ENCODE results near the gene GREM2. TPM values are rescaled to one million over a fixed set of nuclear protein-coding genes. Genes with fewer than 3 reads are reported as not detected.

The GREM2 gene
- total RNA-seq, result 0.48 and 0.73 TPM in 2 replicates
- long read RNA-seq, result 0 reads

DNA sequence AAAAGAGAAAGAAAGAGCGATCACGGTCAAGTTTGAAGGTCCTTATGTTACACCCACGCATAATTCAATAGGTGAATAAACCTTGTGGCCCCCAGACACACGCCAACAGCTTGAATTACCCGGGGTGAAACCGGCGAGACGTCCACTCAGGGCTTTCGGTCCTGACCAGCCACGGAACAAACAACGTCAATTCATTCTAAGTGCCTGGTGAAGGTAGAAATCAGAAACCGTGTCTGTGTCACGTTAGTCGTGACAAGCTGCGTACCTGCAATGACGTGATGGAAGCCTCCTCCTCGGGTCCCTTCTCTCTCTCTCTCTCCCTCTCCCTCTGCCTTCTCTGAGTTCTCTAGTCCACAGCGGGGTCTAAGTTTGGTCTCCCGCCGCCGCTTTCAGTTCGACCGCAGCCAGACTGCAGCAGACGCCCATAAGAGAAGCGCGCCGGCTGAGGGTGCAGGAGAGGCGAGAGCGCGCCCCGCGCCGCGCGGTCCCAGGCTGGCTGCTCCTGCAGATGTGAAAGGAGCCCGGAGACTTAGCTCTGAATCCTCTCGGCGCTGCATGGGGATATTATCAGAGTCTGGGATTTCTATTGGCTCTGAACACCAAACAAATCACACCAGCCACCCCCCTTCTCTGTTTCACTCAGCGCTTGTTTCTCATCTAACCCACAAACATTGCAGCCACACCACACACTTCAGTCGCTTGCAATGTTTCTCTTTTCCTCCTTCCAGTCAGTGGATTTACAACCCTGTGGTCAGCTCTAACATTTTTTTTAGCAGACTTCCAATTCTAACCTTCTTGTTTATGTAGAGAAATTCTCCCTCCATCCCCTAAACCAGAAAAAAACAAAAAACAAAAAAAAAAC, at the start of gene GREM2:
Gene GREM2 (minus strand): TSS at position 537 of the 862 bp plus-strand sequence. CDS start 118,680 bp downstream, outside the sequence.
- Mint-ChIP-seq H3K4me3 (ENCODE audit: low read depth) (peak within 1 kb of the TSS; percentile 84), H3K36me3 (ENCODE audit: insufficient read depth) (no peaks in the 10 kb centered on the region), H3K9me3 (ENCODE audit: low read depth) (no peaks in the 10 kb centered on the region), H3K4me1 (ENCODE audit: low read depth) (peaks cover 39% of the 10 kb centered on the region), H3K27me3 (peaks cover 24% of the 10 kb centered on the region), H3K27ac (peak within 1 kb of the TSS; percentile 89)
- DNase-seq (ENCODE audit: low spot score, unreplicated experiment), result peak; percentile 46
- TF ChIP-seq, protein P1, sequence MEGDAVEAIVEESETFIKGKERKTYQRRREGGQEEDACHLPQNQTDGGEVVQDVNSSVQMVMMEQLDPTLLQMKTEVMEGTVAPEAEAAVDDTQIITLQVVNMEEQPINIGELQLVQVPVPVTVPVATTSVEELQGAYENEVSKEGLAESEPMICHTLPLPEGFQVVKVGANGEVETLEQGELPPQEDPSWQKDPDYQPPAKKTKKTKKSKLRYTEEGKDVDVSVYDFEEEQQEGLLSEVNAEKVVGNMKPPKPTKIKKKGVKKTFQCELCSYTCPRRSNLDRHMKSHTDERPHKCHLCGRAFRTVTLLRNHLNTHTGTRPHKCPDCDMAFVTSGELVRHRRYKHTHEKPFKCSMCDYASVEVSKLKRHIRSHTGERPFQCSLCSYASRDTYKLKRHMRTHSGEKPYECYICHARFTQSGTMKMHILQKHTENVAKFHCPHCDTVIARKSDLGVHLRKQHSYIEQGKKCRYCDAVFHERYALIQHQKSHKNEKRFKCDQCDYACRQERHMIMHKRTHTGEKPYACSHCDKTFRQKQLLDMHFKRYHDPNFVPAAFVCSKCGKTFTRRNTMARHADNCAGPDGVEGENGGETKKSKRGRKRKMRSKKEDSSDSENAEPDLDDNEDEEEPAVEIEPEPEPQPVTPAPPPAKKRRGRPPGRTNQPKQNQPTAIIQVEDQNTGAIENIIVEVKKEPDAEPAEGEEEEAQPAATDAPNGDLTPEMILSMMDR (IDR thresholded peaks at IDR 0.05; ENCODE audit: unreplicated experiment), result no peak

DNA sequence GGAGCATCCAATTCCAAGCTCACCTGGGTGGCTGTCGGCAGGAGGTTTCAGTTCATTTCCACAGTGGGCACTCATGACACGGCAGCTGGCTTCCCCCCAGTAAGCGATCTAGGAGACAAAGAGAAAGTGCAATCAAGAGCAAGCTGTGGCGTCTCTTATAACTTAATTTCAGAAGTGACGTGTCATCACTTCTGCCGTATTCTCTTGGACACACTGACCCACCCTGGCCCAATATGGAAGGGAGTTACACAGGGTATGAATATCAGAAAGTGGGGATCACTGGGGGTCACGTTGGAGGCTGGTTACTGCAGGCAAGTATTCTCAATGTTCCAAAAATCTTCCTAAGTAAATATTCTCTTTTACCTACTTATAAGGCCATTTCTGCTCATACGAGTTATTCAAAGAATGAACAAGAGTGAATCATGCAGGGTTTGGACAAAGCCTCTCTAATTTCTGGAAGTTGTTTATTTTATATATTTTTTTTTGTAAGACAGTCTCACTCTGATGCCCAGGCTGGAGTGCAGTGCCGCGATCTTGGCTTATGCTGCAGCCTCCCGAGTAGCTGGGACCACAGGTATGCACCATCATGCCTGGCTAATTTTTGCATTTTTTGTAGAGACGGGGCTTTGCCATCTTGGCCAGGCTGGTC, 46.5 kb upstream of the GREM2 start:
- Mint-ChIP-seq H3K4me3 (ENCODE audit: low read depth) (no peak overlapping the region), H3K27ac (no peak overlapping the region), H3K36me3 (ENCODE audit: insufficient read depth) (no peaks in the 10 kb centered on the region), H3K4me1 (ENCODE audit: low read depth) (no peaks in the 10 kb centered on the region), H3K9me3 (ENCODE audit: low read depth) (no peaks in the 10 kb centered on the region), H3K27me3 (peaks cover 21% of the 10 kb centered on the region)
- TF ChIP-seq, protein P1 (IDR thresholded peaks at IDR 0.05; ENCODE audit: unreplicated experiment), result no peak
- no peak for DNase-seq (ENCODE audit: low spot score, unreplicated experiment)

DNA sequence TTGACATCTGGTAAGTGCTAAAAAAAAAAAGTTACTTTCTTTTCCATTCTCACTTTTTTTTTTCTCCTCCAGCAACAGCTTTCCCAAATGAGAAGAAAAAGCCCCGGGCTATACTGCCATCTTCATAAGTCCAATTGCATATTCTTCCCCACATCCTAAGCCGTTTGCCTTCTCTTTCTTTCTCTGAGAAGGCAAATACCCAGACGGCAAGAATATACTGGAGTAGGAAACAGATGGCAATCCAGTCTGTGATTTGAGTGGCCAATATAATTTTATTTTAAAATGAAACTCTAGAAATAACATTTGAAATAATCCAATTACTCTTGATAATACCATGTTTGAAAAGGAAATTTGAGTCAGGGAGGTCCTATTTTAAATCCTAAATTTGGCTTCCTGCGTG, 44.6 kb upstream of the GREM2 start:
- Mint-ChIP-seq H3K9me3 (ENCODE audit: low read depth) (no peaks in the 10 kb centered on the region), H3K27me3 (peaks cover 24% of the 10 kb centered on the region), H3K4me1 (ENCODE audit: low read depth) (peaks cover 3% of the 10 kb centered on the region), H3K36me3 (ENCODE audit: insufficient read depth) (no peaks in the 10 kb centered on the region), H3K4me3 (ENCODE audit: low read depth) (no peak overlapping the region), H3K27ac (no peak overlapping the region)
- TF ChIP-seq, protein P1 (IDR thresholded peaks at IDR 0.05; ENCODE audit: unreplicated experiment), result no peak
- no peak for DNase-seq (ENCODE audit: low spot score, unreplicated experiment)

DNA sequence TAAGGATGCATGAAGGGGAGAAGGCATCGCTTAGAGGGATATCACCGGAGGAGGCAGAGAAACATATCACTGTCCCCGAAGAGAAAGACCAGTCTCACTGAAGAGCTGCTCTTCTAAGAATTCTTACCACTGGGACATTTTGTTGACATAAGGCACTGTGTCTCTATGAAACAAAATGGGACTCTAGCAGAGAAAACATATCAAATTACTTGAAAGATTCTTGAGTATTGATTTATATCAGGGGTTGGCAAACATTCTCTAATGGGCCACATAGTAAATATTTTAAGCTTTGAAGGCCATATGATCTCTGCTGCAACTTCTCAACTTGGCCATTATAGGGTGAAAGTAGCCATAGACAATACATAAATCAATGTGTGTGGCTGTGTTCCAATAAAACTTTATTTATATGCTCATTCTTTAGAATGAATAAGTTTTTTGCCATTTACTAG, 41.0 kb upstream of the GREM2 start:
- Mint-ChIP-seq H3K27ac (no peak overlapping the region), H3K4me1 (ENCODE audit: low read depth) (peaks cover 3% of the 10 kb centered on the region), H3K27me3 (peaks cover 19% of the 10 kb centered on the region), H3K9me3 (ENCODE audit: low read depth) (no peaks in the 10 kb centered on the region), H3K4me3 (ENCODE audit: low read depth) (no peak overlapping the region), H3K36me3 (ENCODE audit: insufficient read depth) (no peaks in the 10 kb centered on the region)
- no peak for DNase-seq (ENCODE audit: low spot score, unreplicated experiment)
- TF ChIP-seq, protein P1 (IDR thresholded peaks at IDR 0.05; ENCODE audit: unreplicated experiment), result no peak

DNA sequence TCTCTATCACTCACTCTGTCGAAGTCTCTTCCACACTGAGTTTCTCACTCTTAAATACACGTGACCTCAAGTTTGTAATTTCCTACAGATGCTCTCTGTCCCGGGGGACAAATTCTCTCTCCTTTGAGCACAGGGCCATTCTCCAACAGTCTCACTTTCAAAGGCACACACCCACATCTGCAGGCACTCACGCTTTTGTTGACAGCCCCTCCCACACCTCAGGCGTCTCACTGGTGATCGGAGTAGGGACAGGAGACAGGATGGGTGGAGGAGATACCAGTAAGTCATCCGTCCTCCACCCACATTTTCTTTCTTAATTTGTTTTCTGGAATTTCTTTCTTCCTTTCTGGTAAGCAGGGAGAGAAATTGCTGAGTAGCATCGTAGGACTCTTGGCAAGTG, 40.6 kb upstream of the GREM2 start:
- TF ChIP-seq, protein P1 (IDR thresholded peaks at IDR 0.05; ENCODE audit: unreplicated experiment), result no peak
- Mint-ChIP-seq H3K36me3 (ENCODE audit: insufficient read depth) (no peaks in the 10 kb centered on the region), H3K4me1 (ENCODE audit: low read depth) (peaks cover 3% of the 10 kb centered on the region), H3K27me3 (peaks cover 17% of the 10 kb centered on the region), H3K4me3 (ENCODE audit: low read depth) (no peak overlapping the region), H3K27ac (no peak overlapping the region), H3K9me3 (ENCODE audit: low read depth) (no peaks in the 10 kb centered on the region)
- no peak for DNase-seq (ENCODE audit: low spot score, unreplicated experiment)

Measured in progenitor cell of endocrine pancreas (in vitro differentiated cells).